ENCODE data around the gene CRYBA2.

The CRYBA2 gene

DNA sequence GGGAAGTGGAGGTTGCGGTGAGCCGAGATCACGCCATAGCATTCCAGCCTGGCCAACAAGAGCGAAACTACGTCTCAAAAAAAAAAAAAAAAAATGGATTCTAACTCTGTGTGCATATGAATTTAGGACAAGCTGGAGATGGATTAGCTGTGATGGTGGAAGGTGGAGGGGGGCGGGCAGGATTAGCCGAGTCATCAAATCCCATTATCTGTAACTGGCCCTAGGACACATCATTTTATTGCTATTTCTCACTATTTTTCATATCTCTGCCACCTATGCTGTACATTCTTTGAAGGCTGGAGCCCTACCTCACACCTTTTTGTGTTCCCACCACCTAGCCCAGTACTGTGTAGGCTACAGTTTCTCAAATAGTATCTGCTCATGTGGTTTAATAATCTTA lies 41.1 kb downstream of the CRYBA2 start:
- in situ Hi-C loops (cut with HindIII; ENCODE audit: low pct_ligation_motif_present, low sequenced_read_pairs), result no loop called here
- Histone ChIP-seq H3K27ac (no peak overlapping the region), H3K27me3 (replicated peaks) (peaks cover 3% of the 10 kb centered on the region), H3K36me3 (replicated peaks) (no peaks in the 10 kb centered on the region), H3K4me3 (ENCODE audit: low read depth, low read length) (no peak overlapping the region)
- DNase-seq, result no peak
- TF ChIP-seq, protein P1, sequence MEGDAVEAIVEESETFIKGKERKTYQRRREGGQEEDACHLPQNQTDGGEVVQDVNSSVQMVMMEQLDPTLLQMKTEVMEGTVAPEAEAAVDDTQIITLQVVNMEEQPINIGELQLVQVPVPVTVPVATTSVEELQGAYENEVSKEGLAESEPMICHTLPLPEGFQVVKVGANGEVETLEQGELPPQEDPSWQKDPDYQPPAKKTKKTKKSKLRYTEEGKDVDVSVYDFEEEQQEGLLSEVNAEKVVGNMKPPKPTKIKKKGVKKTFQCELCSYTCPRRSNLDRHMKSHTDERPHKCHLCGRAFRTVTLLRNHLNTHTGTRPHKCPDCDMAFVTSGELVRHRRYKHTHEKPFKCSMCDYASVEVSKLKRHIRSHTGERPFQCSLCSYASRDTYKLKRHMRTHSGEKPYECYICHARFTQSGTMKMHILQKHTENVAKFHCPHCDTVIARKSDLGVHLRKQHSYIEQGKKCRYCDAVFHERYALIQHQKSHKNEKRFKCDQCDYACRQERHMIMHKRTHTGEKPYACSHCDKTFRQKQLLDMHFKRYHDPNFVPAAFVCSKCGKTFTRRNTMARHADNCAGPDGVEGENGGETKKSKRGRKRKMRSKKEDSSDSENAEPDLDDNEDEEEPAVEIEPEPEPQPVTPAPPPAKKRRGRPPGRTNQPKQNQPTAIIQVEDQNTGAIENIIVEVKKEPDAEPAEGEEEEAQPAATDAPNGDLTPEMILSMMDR (IDR thresholded peaks at IDR 0.05; ENCODE audit: low read depth, low read length, missing control alignments), result no peak

GRCh38 chr2:218946621-218947020 lies 46.6 kb downstream of the CRYBA2 start:
- Histone ChIP-seq H3K27me3 (replicated peaks) (no peaks in the 10 kb centered on the region), H3K4me3 (ENCODE audit: low read depth, low read length) (no peak overlapping the region), H3K27ac (no peak overlapping the region), H3K36me3 (replicated peaks) (no peaks in the 10 kb centered on the region)
- TF ChIP-seq, protein P1 (IDR thresholded peaks at IDR 0.05; ENCODE audit: low read depth, low read length, missing control alignments), result no peak
- in situ Hi-C loops (cut with HindIII; ENCODE audit: low pct_ligation_motif_present, low sequenced_read_pairs), result no loop called here
- no peak for DNase-seq

- no peak for DNase-seq
- no peak overlapping the region for H3K4me3 ChIP-seq (ENCODE audit: low read depth, low read length)
- H3K27ac ChIP-seq, result no peak overlapping the region
- no peaks in the 10 kb centered on the region for H3K27me3 ChIP-seq (replicated peaks)
- TF ChIP-seq, protein P1 (IDR thresholded peaks at IDR 0.05; ENCODE audit: low read depth, low read length, missing control alignments), result no peak
- in situ Hi-C loops (cut with HindIII; ENCODE audit: low pct_ligation_motif_present, low sequenced_read_pairs), result no loop called here
- no peaks in the 10 kb centered on the region for H3K36me3 ChIP-seq (replicated peaks)
These were observed 48.3 kb downstream of the CRYBA2 start for GRCh38 chr2:218944759-218945404.
